Memory B cell (primary cell): ENCODE results near the gene CCDC150.
A peak's percentile ranks its signal among the peaks of the same experiment; 100 is the strongest.

Experiments
- ATAC-seq: fragments of 150-1000 bp; cut with Tn5 transposase; 2 replicates; pipeline ENCODE4 v1.10.0; 2021; ENCODE audit warnings: low read depth, mild to moderate bottlenecking, moderate library complexity
- DNase-seq, 2 donors: peaks; one replicate each; pipeline ENCODE4 v3.0.0; 2022; ENCODE audit warnings: low spot score in 2 of 2
- H3K27ac Mint-ChIP-seq: one replicate; pipeline ENCODE4 v1.8.0; 2022; ENCODE audit warnings: mild to moderate bottlenecking, moderate library complexity, mixed read lengths
- H3K27me3 Mint-ChIP-seq: one replicate; pipeline ENCODE4 v1.8.0; 2022; ENCODE audit warnings: mixed read lengths
- H3K36me3 Mint-ChIP-seq: one replicate; pipeline ENCODE4 v1.8.0; 2022; ENCODE audit warnings: mild to moderate bottlenecking, mixed read lengths
- H3K4me1 Mint-ChIP-seq: one replicate; pipeline ENCODE4 v1.8.0; 2022; ENCODE audit warnings: mixed read lengths
- H3K4me3 Mint-ChIP-seq: one replicate; pipeline ENCODE4 v1.8.0; 2022; ENCODE audit warnings: mild to moderate bottlenecking, moderate library complexity, mixed read lengths
- H3K9me3 Mint-ChIP-seq: one replicate; pipeline ENCODE4 v1.8.0; 2022; ENCODE audit warnings: mixed read lengths

CCDC150 gene

GRCh38 chr2:196745711-196746110, 106.2 kb downstream of the CCDC150 start:
- Mint-ChIP-seq H3K4me3 (no peak overlapping the region), H3K4me1 (peaks cover 2% of the 10 kb centered on the region), H3K36me3 (no peaks in the 10 kb centered on the region), H3K27me3 (no peaks in the 10 kb centered on the region), H3K9me3 (peaks cover under 1% of the 10 kb centered on the region), H3K27ac (no peak overlapping the region)
- no peak for ATAC-seq
- DNase-seq: no peak

- Mint-ChIP-seq H3K4me1 (peaks cover 6% of the 10 kb centered on the region), H3K27me3 (no peaks in the 10 kb centered on the region), H3K9me3 (no peaks in the 10 kb centered on the region), H3K4me3 (no peak overlapping the region), H3K36me3 (no peaks in the 10 kb centered on the region), H3K27ac (no peak overlapping the region)
- ATAC-seq: no peak
- no peak for DNase-seq
These were observed 107.9 kb downstream of the CCDC150 start for GRCh38 chr2:196747400-196747799.

DNA sequence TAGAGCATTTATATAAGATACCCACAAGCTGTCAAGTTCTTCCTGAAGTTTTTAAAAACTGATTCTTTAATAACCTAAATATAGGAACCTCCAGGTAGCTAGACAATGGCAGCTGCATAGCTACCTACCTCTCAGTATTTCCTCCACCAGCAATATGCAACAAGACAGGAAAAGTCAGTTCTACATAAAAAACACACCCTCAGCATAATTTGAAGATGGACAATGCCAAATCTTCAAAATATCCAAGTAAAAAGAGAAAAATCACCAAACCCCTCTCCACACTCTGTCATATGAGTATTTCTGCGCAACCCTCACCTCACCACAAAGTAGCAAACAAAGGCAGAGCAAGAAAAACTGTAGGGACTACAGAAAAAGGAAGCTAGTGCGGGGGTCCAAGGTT, 108.6 kb downstream of the CCDC150 start:
- H3K27ac Mint-ChIP-seq: no peak overlapping the region
- no peaks in the 10 kb centered on the region for H3K9me3 Mint-ChIP-seq
- no peaks in the 10 kb centered on the region for H3K27me3 Mint-ChIP-seq
- peaks cover 6% of the 10 kb centered on the region for H3K4me1 Mint-ChIP-seq
- H3K4me3 Mint-ChIP-seq: no peak overlapping the region
- ATAC-seq (no peak), DNase-seq (no peak)
- no peaks in the 10 kb centered on the region for H3K36me3 Mint-ChIP-seq

GRCh38 chr2:196750291-196750923, 110.9 kb downstream of the CCDC150 start:
- no peak for ATAC-seq
- Mint-ChIP-seq H3K9me3 (peaks cover 7% of the 10 kb centered on the region), H3K4me1 (peaks cover 6% of the 10 kb centered on the region), H3K27me3 (no peaks in the 10 kb centered on the region), H3K4me3 (no peak overlapping the region), H3K36me3 (no peaks in the 10 kb centered on the region), H3K27ac (no peak overlapping the region)
- DNase-seq: no peak

DNA sequence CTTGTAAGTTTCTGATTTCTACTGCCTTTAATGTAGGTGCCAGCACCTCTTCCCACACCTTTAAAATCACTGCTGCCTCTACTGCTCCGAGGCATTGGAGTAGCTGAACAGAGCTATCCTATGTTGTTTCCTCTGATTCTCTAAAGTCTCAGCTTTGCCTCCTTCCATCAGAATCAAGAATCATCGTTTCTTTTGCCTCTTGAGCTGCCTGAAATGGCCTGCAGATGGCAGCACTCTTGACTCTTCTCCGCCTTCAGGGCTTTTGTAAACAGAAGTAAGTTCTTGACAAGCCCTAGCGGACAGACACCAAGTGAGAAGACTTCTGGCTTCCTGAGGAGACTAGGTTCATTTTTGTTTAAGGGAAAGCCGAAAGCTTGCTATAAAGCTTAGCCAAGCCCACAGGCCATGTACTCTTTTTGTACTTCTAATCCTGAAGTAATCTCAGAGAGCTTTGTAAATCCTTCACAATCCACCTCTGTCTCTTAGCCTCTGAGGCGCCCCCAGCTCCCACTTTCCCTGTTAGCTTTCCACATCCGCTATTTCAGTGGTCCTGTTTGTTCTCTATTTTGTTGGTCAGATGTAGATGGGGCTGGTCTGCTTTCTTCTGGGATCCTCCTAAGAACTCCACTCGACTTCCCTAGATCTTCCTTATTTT, 111.6 kb downstream of the CCDC150 start:
- DNase-seq: peak; percentile 52 to 54
- Mint-ChIP-seq H3K9me3 (peaks cover 13% of the 10 kb centered on the region), H3K36me3 (no peaks in the 10 kb centered on the region), H3K27me3 (no peaks in the 10 kb centered on the region), H3K27ac (peak overlapping the region; percentile 22), H3K4me1 (peaks cover 6% of the 10 kb centered on the region), H3K4me3 (no peak overlapping the region)
- peak; percentile 93 for ATAC-seq

DNA sequence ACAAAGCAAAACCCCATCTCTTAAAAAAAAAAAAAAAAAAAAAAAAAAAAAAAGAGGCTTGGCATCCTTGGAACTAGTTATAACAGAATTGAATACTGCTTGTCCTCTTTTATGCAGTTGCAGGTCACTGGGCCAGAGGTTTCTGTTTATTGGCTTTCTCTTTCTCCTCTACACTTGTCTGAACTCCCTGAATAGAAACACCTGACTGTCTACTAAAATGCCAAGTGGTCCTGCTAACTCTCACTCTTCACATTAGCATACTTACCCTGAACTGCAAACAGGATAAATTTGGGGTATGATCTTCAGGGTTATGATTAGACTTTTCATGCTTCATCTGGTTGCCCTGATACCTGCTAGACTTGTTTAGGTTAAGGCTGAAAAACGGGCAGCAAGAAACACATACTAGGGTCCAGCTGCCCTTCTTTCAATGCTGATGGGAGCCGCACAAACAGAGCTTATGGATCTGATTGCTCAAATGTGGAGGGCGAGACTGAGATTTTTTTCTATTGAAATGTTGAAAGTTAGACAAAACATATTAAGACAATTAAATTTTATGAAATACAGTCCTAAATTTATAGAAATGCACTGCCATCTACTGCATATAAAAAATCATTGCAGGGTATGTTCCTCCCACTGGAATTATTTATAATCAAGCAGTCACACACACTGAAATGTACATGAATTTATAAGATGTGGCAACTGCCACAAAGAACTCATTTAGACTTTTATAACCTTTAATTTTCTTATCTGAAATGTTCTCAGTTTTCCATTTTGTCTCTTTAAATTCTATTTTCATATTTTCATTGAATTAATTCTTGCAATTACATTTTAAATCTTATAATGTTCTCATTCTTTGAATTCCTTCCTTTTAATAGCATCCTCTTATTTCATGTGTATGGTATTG, 119.2 kb downstream of the CCDC150 start:
- no peak overlapping the region for H3K4me3 Mint-ChIP-seq
- no peak for ATAC-seq

GRCh38 chr2:196759378-196759706, 119.8 kb downstream of the CCDC150 start:
- Mint-ChIP-seq H3K36me3 (peaks cover 18% of the 10 kb centered on the region), H3K27ac (no peak overlapping the region), H3K4me1 (no peaks in the 10 kb centered on the region), H3K9me3 (peaks cover 18% of the 10 kb centered on the region), H3K4me3 (no peak overlapping the region), H3K27me3 (no peaks in the 10 kb centered on the region)
- ATAC-seq (no peak), DNase-seq (no peak)

More for the DNA sequence above, 119.2 kb downstream of the CCDC150 start:
- Mint-ChIP-seq H3K9me3 (peaks cover 23% of the 10 kb centered on the region), H3K27me3 (no peaks in the 10 kb centered on the region), H3K4me1 (no peaks in the 10 kb centered on the region), H3K27ac (no peak overlapping the region), H3K36me3 (peaks cover 16% of the 10 kb centered on the region)
- no peak for DNase-seq

- peaks cover 23% of the 10 kb centered on the region for H3K36me3 Mint-ChIP-seq
- DNase-seq: no peak
- H3K4me1 Mint-ChIP-seq: no peaks in the 10 kb centered on the region
- no peak overlapping the region for H3K4me3 Mint-ChIP-seq
- no peaks in the 10 kb centered on the region for H3K9me3 Mint-ChIP-seq
- H3K27ac Mint-ChIP-seq: no peak overlapping the region
- no peak for ATAC-seq
- H3K27me3 Mint-ChIP-seq: no peaks in the 10 kb centered on the region
These were observed 127.6 kb downstream of the CCDC150 start for GRCh38 chr2:196767101-196767500.
